Measurements from ENCODE around the gene NEMP2. TPM values are rescaled to one million over a fixed set of nuclear protein-coding genes. Genes with fewer than 3 reads are reported as not detected.

Gene NEMP2
- total RNA-seq, 1 donor from 2014 or later: 13.8 TPM

- H3K4me3 ChIP-seq: no peak overlapping the region
- Mint-ChIP-seq H3K27me3 (ENCODE audit: insufficient read depth, low read depth) (peaks cover 3% of the 10 kb centered on the region), H3K9me3 (no peaks in the 10 kb centered on the region), H3K4me1 (peaks cover 23% of the 10 kb centered on the region), H3K4me3 (no peak overlapping the region), H3K27ac (no peak overlapping the region), H3K36me3 (no peaks in the 10 kb centered on the region)
- no peak overlapping the region for H3K9ac ChIP-seq
- no peaks in the 10 kb centered on the region for H3K27me3 ChIP-seq
- no peaks in the 10 kb centered on the region for H3K36me3 ChIP-seq
- DNase-seq (ENCODE audit: low spot score): no peak
- H2AFZ ChIP-seq (replicated peaks): no peak overlapping the region
- no peak for TF ChIP-seq EZH2phosphoT487 (IDR thresholded peaks at IDR 0.05)
- TF ChIP-seq EZH2 (IDR thresholded peaks at IDR 0.05): no peak
- TF ChIP-seq CTCF (IDR thresholded peaks at IDR 0.05): no peak
- no peaks in the 10 kb centered on the region for H3K9me3 ChIP-seq (ENCODE audit: low read depth)
- H3F3A ChIP-seq (ENCODE audit: low read depth): no peaks in the 10 kb centered on the region
- H3K79me2 ChIP-seq (ENCODE audit: low read depth): no peaks in the 10 kb centered on the region
- H3K4me2 ChIP-seq: no peak overlapping the region
- H3K4me1 ChIP-seq: peaks cover 21% of the 10 kb centered on the region
- H3K27ac ChIP-seq: no peak overlapping the region
- H4K20me1 ChIP-seq (ENCODE audit: low read depth): no peaks in the 10 kb centered on the region
These were observed 69.5 kb downstream of the NEMP2 start for GRCh38 chr2:190465060-190465459.

GRCh38 chr2:190462611-190463010 is 71.9 kb downstream of the NEMP2 start:
- no peaks in the 10 kb centered on the region for H3K9me3 Mint-ChIP-seq
- TF ChIP-seq EZH2 (IDR thresholded peaks at IDR 0.05): no peak
- no peak for TF ChIP-seq CTCF (IDR thresholded peaks at IDR 0.05)
- no peak for TF ChIP-seq EZH2phosphoT487 (IDR thresholded peaks at IDR 0.05)

GRCh38 chr2:190462181-190462580 is 72.3 kb downstream of the NEMP2 start:
- Histone ChIP-seq H3K27ac (no peak overlapping the region), H3F3A (ENCODE audit: low read depth) (no peaks in the 10 kb centered on the region), H3K36me3 (no peaks in the 10 kb centered on the region), H3K4me3 (no peak overlapping the region), H3K4me1 (peaks cover 10% of the 10 kb centered on the region), H4K20me1 (ENCODE audit: low read depth) (no peaks in the 10 kb centered on the region), H3K27me3 (no peaks in the 10 kb centered on the region), H3K4me2 (no peak overlapping the region), H3K9me3 (ENCODE audit: low read depth) (no peaks in the 10 kb centered on the region), H3K9ac (no peak overlapping the region), H2AFZ (replicated peaks) (no peak overlapping the region), H3K79me2 (ENCODE audit: low read depth) (no peaks in the 10 kb centered on the region)
- TF ChIP-seq EZH2 (IDR thresholded peaks at IDR 0.05) (no peak), EZH2phosphoT487 (IDR thresholded peaks at IDR 0.05) (no peak), CTCF (IDR thresholded peaks at IDR 0.05) (no peak)
- Mint-ChIP-seq H3K4me1 (peaks cover 10% of the 10 kb centered on the region), H3K9me3 (no peaks in the 10 kb centered on the region), H3K27ac (no peak overlapping the region), H3K27me3 (ENCODE audit: insufficient read depth, low read depth) (peaks cover 3% of the 10 kb centered on the region), H3K4me3 (no peak overlapping the region), H3K36me3 (no peaks in the 10 kb centered on the region)
- no peak for DNase-seq (ENCODE audit: low spot score)

More at GRCh38 chr2:190462611-190463010, 71.9 kb downstream of the NEMP2 start:
- H3K9me3 ChIP-seq (ENCODE audit: low read depth): no peaks in the 10 kb centered on the region
- H3K36me3 ChIP-seq: no peaks in the 10 kb centered on the region
- no peak overlapping the region for H3K4me3 ChIP-seq
- peaks cover 15% of the 10 kb centered on the region for H3K4me1 ChIP-seq
- Mint-ChIP-seq H3K4me3 (no peak overlapping the region), H3K27me3 (ENCODE audit: insufficient read depth, low read depth) (peaks cover 3% of the 10 kb centered on the region), H3K27ac (no peak overlapping the region), H3K4me1 (peaks cover 14% of the 10 kb centered on the region), H3K36me3 (no peaks in the 10 kb centered on the region)
- H3K9ac ChIP-seq: no peak overlapping the region
- H2AFZ ChIP-seq (replicated peaks): no peak overlapping the region
- no peak overlapping the region for H3K27ac ChIP-seq
- no peaks in the 10 kb centered on the region for H3F3A ChIP-seq (ENCODE audit: low read depth)
- no peaks in the 10 kb centered on the region for H3K27me3 ChIP-seq
- H3K79me2 ChIP-seq (ENCODE audit: low read depth): no peaks in the 10 kb centered on the region
- no peak overlapping the region for H3K4me2 ChIP-seq
- no peaks in the 10 kb centered on the region for H4K20me1 ChIP-seq (ENCODE audit: low read depth)
- DNase-seq (ENCODE audit: low spot score): no peak
